NCI-H2029 treated with DMSO at 0.1 percent for 48 hours (cell line): Measurements from ENCODE around the gene SNX20.

Experiments
- DNase-seq: peaks from one replicate; lab custom pipeline; 2025; lab: John Stamatoyannopoulos, UW

SNX20 gene

DNA sequence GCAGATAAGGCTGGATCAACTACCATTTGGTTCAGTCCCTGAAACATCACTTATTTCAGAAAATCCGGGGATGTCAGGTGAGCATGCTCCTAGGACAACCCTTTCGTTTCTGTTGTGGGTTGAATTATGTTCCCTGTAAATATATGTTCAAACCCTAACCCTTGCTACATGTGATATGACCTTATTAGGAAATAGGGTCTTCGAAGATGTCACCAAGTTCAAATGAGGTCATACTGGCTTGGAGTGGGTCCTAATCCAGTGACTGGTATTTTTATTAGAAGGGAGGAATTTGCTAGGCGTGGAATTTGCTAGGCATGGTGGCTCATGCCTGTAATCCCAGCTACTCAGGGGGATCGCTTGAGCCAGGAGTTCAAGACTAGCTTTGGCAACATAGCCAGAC is 21.3 kb downstream of the SNX20 start:
- DNase-seq, result no peak

DNA sequence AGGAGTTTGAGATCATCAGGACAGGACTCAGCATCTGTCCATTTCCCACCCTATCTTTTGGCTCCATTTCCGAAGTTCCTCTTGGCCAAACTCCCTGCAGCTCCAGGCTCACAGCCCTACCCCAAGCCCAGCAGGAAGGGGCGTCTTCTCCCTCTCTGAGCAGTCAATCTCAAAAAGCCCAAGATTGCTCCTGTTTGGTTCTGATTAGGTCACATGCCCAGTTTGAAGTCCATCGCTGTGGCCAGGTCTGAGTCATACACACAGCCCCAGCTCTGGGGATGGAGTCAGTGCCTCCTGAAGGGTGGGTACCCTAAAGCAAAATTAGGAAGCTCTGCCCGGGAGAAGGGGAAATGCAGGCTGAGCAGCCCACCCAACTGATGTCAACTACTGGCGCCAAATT is 23.9 kb downstream of the SNX20 start:
- no peak for DNase-seq

DNA sequence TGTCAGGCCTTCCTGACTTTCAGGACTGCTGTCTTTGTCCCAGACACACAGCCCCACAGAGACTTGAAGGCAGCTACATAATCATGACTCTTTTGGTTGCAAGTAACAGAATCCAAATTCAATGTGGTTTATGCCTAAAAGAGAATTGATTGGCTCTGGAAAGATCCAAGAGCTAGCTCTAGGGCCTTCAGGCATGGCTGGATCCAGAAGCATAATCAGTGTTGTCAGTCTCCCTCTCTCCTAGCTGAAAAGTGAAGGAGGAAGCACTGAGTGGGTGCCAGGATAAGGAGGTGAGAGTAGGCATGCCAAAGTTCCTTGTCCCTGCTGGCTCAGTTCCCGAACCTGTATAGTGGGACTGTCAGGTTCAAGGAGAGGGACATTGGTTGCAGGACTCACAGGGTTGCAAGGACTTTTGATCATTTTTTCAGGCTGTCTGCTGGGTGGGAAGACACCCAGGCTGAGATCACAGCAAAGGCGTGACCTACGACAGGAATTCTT is 25.5 kb downstream of the SNX20 start:
- DNase-seq, result no peak

DNA sequence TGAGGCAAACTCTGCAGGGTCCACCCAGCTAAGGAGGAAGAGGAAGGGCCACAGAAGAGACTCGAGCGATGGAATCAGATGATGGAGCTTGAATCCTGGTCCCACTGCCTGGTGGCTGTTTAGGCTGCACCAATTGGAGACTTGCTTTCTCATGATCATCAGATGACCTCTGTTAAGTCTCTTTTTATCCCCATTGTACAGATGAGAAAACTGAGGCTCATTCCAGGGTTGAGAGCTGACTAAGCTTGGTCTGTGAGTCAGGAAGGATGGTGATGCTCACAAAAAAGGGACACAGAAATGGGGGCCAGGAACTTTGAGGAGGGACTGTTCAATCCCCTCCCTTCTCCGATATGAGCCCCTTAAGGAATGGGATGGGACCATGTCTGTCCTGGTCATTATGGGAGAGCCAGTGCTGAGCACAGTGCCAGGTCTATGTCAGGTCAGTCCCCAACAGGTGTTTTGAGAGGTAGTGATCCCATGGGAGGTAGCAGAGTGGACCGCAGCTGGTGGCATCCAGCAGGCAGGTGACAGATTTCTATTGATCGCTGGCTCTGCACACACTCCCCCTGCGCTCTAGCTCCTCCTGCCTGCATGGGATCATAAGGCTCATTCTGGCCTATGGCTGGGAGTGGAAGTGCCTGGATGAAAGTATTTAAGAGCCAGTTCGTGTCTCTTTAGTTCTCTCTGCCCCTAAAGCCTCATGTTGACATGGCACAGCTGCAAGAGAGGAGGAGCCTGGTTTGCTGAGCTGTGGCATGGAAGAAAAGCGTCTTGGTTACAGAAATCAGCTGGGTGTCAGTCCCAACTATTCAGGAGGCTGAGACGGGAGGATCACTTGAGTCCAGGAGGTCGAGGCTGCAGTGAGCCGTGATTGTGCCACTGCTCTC is 27.2 kb downstream of the SNX20 start:
- DNase-seq, result no peak

DNA sequence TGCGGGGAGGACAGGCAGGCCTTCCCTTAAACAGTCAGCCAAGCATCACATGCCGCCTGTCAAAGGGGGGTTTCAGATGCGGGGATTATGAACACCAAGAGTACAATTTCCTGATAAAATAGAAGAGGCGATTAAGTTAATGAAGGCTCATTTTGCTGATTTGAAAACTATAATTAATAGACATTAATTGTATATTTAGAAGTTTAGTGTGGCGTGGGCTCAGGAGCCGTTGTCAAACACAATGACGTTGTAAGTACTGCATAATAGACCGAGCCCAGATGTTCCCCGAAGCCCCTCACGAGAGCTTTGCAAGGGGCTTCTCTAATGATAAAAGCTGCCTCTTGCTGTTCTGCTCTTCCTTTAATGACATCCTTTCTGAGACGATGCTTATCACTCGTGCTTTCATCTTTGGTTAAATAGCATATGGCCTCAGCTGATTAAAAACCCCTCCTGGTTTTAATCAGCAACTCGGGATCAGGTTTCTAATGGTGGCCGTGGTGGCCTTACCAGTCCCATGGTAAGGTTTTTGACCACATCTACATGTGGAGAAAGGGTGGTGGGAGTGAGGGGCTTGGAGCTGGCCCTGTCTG is 28.2 kb downstream of the SNX20 start:
- no peak for DNase-seq

DNA sequence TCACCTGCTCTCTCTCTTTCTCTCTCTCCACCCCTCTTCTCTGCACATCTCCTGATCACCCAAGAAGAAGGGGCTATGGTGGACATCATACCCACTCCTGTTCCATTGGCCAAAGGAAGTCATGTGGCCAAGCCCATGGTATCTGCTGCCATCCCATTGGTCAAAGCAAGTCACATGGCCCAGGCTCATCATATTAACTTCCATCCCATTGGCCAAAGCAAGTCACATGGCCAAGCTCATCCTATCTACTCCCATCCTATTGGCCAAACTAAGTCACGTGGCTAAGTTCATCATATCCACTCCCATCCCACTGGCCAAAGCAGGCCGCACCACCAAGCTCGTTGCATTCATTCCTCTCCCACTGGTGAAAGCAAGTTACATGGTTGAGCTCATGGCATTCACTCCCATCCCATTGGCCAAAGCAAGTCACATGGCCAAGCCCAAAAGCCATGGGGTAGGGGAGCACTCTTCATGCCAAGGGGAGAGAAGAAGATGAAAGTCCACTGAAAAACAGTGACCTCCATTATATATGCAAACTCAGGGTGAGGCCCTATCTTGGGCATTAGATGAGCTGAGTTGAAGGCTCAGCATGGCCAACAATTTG is 29.2 kb downstream of the SNX20 start:
- no peak for DNase-seq

DNA sequence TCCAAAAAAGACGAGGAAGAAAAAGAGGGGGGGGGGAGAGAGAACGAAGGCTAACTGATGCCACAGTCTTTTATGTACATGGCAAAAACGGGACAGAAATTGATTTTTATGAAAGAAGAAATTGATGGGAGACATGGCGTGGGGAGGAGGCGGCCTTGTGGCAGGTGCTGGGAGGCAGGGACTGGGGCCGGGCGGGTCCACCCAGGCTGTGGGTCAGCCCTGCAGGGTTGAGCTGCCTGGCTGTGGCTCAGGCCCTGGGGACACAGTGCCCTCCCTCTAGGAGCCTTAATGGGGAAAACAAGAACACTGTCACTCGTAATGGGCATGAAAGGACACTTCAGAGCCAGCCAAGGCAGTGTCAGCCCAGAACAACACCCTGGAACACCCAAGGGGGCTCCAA is 34.8 kb downstream of the SNX20 start:
- DNase-seq, result no peak

DNA sequence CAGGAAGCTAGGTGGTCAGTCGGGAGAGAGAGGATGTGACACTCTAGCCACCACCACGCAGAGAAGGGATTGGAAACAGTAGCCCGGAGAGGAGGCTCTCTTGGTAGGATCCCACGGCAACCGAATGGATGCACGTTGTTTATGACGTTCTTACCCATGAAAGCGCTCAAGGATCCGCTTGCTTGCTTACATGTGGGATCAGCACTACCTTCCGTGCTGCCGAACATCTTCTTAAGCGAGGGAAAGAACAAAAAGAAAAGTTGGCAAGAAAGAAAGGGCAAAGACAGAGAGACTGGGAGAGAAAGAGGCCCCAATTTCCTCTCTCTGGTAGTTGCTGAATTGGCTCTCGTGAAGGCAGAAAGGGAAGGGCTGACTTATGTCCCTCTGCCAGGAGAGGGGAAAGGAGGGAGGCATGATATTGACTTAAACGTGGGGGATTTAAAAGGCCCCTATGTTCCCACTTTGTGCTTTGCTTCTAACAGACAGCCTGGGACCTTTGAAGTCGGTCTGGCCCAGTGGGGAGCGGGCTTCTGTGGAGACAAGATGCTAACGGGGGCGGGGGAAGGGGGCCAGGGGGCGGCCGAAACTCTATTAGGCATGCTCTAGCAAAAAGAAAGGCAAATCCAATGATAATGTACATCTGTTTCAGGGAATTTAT is 35.4 kb downstream of the SNX20 start:
- no peak for DNase-seq

DNA sequence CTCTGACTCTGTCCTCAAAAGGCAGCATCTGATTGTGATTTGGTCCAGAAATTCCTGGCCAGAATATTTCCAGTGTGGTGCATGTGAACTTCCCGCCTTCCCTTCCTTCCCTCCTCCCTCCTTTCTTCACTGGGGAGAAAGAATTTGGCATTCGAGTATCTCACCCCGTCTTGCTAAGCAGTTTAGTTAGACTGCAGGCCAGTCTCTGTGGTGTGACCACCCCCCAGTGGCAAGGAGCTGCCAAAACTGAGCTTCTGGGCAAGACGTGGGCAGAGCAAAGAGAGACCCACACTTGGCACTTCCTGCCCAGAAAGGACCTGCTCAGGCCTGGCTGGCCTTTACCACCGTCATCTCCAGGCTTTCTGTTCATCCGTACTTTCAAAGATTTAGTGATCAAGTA is 36.4 kb downstream of the SNX20 start:
- no peak for DNase-seq

DNA sequence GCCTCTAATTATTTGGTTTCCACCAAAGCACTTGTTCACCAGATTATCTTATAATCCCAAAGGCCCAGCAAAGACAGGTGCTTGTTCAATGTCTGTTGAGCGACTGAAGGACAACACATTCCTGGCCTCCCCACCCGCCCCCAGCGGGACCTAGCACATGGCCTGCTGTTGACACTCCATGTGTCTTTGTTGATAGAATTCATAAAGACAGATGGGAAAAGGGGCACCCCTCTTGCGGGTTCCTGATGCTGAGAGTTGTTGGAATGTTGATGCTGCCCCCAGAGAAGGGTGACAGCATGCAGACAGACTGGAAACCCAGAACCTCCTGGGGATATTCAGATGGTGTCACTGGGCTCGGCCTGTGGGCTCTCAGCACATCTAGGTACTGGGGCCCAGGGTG is 36.9 kb downstream of the SNX20 start:
- no peak for DNase-seq

DNA sequence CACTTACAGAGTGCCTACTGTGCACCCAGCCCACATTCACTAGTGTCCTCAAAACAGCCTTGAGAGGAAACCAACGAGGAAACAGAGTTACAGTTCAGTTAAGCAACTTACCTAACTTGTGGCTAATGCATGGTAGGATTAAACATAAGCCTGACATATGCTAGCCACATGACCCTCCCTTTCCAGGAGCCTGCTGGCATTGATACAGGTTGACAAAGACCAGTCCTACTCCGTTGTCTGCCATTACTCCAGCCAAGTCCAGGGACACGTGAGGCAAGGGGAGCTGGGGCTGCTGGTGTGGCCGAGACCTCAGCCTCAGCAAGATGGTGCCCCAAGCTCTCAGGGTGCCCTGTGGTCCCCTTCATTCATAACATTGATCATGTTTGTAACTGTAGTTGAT is 37.9 kb downstream of the SNX20 start:
- no peak for DNase-seq

DNA sequence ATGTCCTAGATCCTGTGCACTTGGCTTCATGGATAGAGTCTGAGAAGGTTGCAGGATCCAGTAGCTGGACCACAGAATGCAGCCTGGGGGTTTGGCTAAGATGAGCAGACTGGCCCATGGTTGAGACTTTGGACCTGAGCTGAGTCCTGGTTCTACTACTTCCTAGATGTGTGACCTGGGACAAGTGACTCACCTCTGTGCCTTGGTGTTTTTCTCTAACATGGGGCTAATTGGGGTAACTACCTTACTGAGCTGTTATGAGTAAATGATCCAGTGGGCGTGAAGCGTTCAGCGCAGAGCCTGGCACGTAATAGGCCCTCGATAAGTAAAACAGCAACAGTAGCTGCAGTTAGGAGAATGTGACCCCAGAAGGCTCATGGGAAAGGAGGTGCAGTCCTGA is 38.8 kb downstream of the SNX20 start:
- no peak for DNase-seq

DNA sequence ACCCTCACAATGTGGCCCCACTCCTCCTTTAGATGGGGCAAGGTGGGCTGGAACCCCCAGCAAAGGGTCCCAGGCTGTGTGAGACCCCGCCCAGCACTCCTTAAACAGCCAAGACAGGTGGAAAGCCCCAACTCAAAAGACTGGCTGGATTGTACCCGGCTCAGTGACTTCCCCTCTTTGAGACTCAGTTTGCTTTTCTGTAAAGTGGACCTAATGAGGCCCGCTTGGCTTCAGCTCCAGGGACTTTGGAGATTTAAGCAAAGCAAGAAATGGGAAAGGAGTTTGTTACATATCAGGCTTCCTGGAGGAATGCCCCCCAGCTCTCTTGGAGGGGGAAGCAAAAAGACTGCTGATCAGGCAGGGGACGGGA is 39.3 kb downstream of the SNX20 start:
- DNase-seq, result no peak

DNA sequence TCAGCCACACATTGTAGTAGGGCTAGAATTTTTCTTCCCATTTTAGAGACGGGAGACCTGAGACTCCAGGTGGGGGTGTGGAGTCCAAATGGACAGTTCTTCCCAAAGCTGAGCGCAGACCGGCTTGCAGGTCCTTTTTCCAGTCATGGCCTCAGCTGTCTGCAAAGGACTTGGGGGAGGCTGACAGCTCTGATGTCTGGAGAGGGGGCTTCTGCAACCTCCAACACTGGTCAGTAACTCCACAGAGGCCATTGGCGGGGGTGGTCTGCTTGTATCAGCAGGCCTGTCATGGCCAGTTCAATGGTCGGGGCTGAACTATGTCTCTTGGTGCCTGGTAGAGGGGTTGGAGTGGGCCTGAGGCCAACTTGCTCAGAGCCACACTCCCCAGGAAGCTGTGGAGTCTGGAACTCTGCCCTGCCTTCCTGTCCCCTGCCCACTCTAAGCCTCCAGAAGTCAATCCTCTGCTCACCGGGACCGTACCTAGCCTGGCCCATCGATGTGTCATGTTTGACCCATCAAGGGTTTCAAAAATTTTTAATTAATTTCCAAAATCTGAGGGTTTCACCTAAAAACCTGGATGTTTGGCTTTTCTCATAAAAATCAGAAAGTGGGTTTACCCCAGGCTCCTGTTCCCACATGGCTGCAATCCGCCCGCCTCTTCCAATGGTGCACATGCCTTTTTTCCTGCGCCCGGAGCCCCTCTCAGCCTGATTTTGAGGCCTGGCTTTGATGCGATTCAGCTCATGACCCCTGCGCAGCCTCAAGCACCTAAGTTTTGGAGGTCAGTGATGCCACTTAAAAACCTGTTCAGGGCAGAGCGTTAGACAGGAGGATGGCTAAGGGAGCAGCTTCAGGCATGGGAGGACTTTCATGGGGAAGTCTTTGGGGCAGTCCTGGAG is 39.9 kb downstream of the SNX20 start:
- DNase-seq, result no peak

DNA sequence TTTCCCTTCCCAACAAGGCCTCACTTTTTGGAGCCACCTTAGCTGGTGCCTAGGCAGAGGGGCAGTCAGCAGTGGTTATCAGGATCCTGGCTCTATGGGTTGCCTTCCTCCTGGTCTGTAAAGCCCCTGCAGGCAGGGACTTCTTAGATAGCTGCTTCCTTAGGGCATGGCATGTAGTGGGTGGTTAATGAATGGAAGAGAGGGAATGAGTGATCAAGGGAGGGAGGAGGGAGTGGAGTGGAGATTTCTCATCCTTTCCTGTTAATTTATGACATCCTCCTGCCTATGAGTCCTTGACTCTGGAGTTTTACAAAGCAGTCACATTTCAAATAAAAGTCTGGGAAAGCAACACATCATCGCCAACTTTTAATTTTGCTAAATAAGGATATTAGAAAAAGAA is 40.7 kb downstream of the SNX20 start:
- no peak for DNase-seq

DNA sequence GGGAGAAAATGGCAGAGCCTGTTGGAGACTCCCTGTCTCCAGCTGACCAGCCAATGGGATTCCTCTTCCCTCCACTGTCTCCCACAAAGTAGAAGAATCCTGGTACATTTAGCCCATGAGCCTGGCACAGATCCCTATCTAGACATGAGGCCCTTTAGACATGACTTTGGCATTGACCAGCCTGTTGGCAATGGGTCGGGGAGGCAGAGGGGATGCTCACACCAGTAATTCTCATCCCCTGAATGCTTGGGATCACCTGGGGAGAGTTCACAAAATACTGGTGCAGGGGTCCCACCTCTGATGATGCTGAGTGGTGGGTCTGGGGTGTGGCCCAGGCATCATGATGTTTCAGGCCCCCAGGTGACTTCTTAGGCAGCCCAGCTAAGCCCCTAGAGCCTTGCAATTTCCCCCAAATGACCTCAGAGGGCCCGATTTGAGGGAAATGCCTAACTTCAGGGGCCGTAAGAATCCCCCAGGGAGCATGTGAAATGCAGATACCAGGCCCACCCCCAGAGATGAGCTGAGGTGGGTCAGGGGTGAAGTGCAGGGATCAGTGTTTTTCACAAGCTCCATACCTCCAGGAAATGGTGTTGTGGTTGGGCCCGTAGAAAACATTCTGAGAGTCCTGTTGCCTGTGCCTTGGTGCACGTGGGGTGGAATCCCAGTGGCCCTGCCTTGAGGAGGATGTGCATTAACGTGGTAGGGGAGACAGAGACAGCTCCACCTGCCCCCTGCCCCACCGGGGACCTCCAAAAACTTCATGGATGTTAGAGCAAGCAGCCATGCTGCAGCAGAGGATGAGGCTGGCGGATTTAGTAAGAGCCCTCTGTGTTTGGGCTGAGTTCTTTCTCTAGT is 42.1 kb downstream of the SNX20 start:
- DNase-seq, result no peak

DNA sequence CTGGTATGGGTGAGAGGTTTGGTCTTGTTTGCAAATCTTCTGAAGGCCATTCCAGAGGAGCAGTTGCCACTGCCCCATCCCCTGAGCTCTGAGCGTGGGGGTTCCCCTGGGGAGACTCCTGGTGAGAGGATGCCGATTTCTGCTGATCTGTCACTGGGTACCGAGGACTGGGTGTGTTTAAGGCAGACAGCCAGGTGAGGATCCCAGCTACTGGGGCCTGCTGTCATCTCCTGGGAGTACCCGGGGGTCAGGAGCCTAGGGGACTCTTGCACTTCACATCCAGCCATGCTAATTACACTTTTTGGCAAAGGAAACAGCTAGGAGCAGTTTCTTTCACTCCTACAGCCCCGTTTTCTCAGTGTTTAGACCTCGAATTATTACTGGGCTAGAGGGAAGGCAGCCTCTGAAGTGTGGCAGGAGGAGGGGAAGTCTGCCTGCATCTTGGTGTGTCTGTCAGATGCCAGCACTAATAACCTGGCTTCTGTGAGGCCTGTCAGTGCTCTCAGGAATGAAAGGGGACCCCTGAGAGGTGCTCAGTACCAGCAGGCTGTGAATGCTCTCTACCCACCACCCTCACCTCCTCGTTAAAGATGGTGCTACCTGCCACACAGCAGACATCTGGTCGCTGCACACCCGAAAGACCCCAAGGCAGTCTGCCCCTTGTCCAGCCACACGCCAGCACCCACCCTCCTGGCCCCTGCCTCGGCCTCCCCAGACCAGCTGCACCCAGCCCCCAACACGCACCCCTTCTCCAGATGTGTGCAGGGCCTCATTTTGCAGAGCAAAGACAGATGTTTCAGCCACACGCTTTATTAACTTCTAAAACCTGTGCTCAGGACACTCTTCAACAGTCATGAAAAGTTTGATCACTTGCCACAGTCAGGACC is 43.2 kb downstream of the SNX20 start:
- no peak for DNase-seq

DNA sequence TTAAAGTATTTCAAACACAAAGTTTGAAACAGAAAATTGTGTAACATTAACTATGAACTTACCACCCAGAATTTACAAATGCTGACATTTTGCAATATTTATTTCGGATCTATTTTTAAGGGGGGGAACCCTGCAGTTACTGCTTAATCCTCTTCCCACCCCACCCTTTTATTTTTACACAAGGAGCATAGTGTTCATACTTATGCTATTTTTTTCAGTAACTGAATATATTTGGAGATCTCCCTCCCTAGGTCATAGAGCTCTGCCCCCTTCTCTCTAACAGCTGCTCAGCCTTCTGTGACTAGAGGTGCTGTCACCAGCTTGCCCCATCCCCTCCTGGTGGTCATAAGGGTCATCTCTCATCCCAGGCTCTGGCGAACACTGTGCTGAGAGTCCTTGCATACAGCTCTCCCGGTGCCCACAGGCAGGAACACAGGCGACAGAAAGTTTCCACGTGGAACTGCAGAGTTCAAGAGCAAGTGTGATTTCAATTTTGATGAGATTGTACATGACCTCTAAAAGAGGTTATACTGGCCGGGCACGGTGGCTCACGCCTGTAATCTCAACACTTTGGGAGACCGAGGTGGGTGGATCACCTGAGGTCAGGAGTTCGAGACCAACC is 44.2 kb downstream of the SNX20 start:
- no peak for DNase-seq
